Measurements from ENCODE around the gene DOCK2.

GRCh38 chr5:169832845-169833244 is 195.8 kb downstream of the DOCK2 start:
- TF ChIP-seq CTCF (conservative IDR thresholded peaks at IDR 0.05; ENCODE audit: low read length) (no peak), EZH2phosphoT487 (IDR thresholded peaks at IDR 0.05; ENCODE audit: borderline replicate concordance, low read depth, low read length) (no peak)

Data from OCI-LY7 (cell line).